Panc1 (cell line): ENCODE results near the gene CHRDL2. TPM values are rescaled to one million over a fixed set of nuclear protein-coding genes. Genes with fewer than 3 reads are reported as not detected.

ENCODE experiments used
- ATAC-seq: fragments of 200-7000 bp; cut with Tn5 transposase; 2 replicates; pipeline ENCODE4 v1.9.1; 2020; ENCODE audit warnings: mild to moderate bottlenecking, moderate library complexity
- BruUV-seq: library from RNA; stranded (reverse); fragments of 400-500 nt; replicated peaks from 2 replicates; lab custom pipeline; 2021; lab: Mats Ljungman, UMichigan
- CTCF ChIA-PET: fragments of 300-600 bp; sonication (Branson Sonifier 250); formaldehyde crosslinking; loops from one replicate; lab custom pipeline; 2022; ENCODE audit warnings: antibody characterized with exemption; lab: Charles Lee
- POLR2A ChIA-PET: fragments of 300-600 bp; sonication (Branson Sonifier 250); formaldehyde crosslinking; loops from one replicate; lab custom pipeline; 2022; ENCODE audit warnings: antibody characterized with exemption; lab: Charles Lee
- DNase-seq: peaks from one replicate; pipeline ENCODE4 v3.0.0-alpha.2; 2010; ENCODE audit warnings: low read depth, low spot score
- H3K27ac ChIP-seq: 2 replicates; pipeline ENCODE4 v1.5.1; 2011; ENCODE audit warnings: mild to moderate bottlenecking, low read length, inconsistent platforms
- H3K27me3 ChIP-seq: fragments of 200-500 bp; sonication (Bioruptor generic); 2 replicates; pipeline ENCODE4 v1.6.0; 2014; ENCODE audit warnings: low read length, inconsistent platforms; ENCODE audit not compliant: control insufficient read depth, insufficient read depth
- H3K36me3 ChIP-seq: fragments of 200-500 bp; sonication (Bioruptor generic); 2 replicates; pipeline ENCODE4 v1.5.1; 2014; ENCODE audit warnings: inconsistent platforms, mild to moderate bottlenecking, low read length, moderate library complexity; ENCODE audit not compliant: control insufficient read depth, insufficient read depth
- H3K4me1 ChIP-seq: 2 replicates; pipeline ENCODE4 v1.5.1; 2011; ENCODE audit warnings: inconsistent platforms, mild to moderate bottlenecking, low read length, moderate library complexity; ENCODE audit not compliant: control insufficient read depth, insufficient read depth
- H3K4me3 ChIP-seq, 2 experiments: 2 replicates each; pipeline ENCODE4 v1.5.1; 2011 to 2012; ENCODE audit warnings: low read depth in 2 of 2, low read length in 2 of 2, mild to moderate bottlenecking in 2 of 2, inconsistent platforms in 1 of 2, moderate library complexity in 1 of 2
- H3K9me3 ChIP-seq: fragments of 200-500 bp; sonication (Bioruptor generic); 2 replicates; pipeline ENCODE4 v1.5.1; 2014; ENCODE audit warnings: low read depth, mild to moderate bottlenecking, inconsistent platforms, low read length, moderate library complexity; ENCODE audit not compliant: control insufficient read depth, insufficient read depth
- POLR2AphosphoS5 ChIP-seq: IDR thresholded peaks from 2 replicates; pipeline ENCODE4 v1.6.1; 2012; ENCODE audit warnings: mild to moderate bottlenecking, low read depth, low read length, moderate library complexity
- SIN3A ChIP-seq: IDR thresholded peaks from 2 replicates; pipeline ENCODE4 v1.6.1; 2012; ENCODE audit warnings: low read depth, mild to moderate bottlenecking, low read length, moderate library complexity, borderline replicate concordance; ENCODE audit not compliant: insufficient read depth
- TCF7L2 ChIP-seq: IDR thresholded peaks from 2 replicates; pipeline ENCODE4 v1.6.1; 2011; ENCODE audit warnings: mild to moderate bottlenecking, low read depth, low read length, inconsistent platforms
- in situ Hi-C: cut with HindIII; loops from 2 replicates; pipeline ENCODE4 v1.10.0; 2016; ENCODE audit warnings: low sequenced_read_pairs, low pct_unique_long_range_greater_than_20kb
- intact Hi-C: fragments of 100-400 bp; cut with micrococcal nuclease; formaldehyde crosslinking; loops from one replicate; pipeline ENCODE4 v1.10.0; 2022; ENCODE audit not compliant: unreplicated experiment
- total RNA-seq: library from RNA; stranded (reverse); gene quantifications from one replicate; pipeline ENCODE4 v1.2.1, GENCODE V29; 2021; ENCODE audit not compliant: unreplicated experiment
- TF ChIP-seq, protein P1 (sequence below), 2 experiments: IDR thresholded peaks; 2 replicates each; pipeline ENCODE4 v1.6.1; 2011 to 2012; ENCODE audit warnings: low read depth in 2 of 2, control low read depth in 1 of 2, low read length in 1 of 2, mild to moderate bottlenecking in 1 of 2, moderate library complexity in 1 of 2; ENCODE audit not compliant: insufficient read depth in 1 of 2
- TF ChIP-seq, protein P2 (sequence below): fragments of 450-650 bp; IDR thresholded peaks from 2 replicates; pipeline ENCODE4 v1.5.1; 2017; ENCODE audit warnings: mild to moderate bottlenecking

Gene CHRDL2
- total RNA-seq, 1 experiment from 2014 or later: 0.15 TPM

GRCh38 chr11:74778581-74778980, 47.4 kb upstream of the CHRDL2 start:
- no peaks in the 10 kb centered on the region for H3K9me3 ChIP-seq
- H3K27ac ChIP-seq: no peak overlapping the region
- H3K27me3 ChIP-seq: no peaks in the 10 kb centered on the region
- in situ Hi-C loops (no loop called here), intact Hi-C loops (no loop called here)
- peaks cover 13% of the 10 kb centered on the region for H3K4me1 ChIP-seq
- BruUV-seq: no TSS peak
- no peak for DNase-seq
- no peaks in the 10 kb centered on the region for H3K36me3 ChIP-seq
- ChIA-PET CTCF (no interaction called here), POLR2A (no interaction called here)
- no peak for ATAC-seq
- no peak for TF ChIP-seq POLR2AphosphoS5
- TF ChIP-seq SIN3A: no peak
- TF ChIP-seq, protein P1, sequence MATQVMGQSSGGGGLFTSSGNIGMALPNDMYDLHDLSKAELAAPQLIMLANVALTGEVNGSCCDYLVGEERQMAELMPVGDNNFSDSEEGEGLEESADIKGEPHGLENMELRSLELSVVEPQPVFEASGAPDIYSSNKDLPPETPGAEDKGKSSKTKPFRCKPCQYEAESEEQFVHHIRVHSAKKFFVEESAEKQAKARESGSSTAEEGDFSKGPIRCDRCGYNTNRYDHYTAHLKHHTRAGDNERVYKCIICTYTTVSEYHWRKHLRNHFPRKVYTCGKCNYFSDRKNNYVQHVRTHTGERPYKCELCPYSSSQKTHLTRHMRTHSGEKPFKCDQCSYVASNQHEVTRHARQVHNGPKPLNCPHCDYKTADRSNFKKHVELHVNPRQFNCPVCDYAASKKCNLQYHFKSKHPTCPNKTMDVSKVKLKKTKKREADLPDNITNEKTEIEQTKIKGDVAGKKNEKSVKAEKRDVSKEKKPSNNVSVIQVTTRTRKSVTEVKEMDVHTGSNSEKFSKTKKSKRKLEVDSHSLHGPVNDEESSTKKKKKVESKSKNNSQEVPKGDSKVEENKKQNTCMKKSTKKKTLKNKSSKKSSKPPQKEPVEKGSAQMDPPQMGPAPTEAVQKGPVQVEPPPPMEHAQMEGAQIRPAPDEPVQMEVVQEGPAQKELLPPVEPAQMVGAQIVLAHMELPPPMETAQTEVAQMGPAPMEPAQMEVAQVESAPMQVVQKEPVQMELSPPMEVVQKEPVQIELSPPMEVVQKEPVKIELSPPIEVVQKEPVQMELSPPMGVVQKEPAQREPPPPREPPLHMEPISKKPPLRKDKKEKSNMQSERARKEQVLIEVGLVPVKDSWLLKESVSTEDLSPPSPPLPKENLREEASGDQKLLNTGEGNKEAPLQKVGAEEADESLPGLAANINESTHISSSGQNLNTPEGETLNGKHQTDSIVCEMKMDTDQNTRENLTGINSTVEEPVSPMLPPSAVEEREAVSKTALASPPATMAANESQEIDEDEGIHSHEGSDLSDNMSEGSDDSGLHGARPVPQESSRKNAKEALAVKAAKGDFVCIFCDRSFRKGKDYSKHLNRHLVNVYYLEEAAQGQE (IDR thresholded peaks at IDR 0.05; ENCODE audit: insufficient read depth in 1 of 2, low read depth in 2 of 2, low read length in 1 of 2): no peak
- no peak for TF ChIP-seq TCF7L2
- TF ChIP-seq, protein P2, sequence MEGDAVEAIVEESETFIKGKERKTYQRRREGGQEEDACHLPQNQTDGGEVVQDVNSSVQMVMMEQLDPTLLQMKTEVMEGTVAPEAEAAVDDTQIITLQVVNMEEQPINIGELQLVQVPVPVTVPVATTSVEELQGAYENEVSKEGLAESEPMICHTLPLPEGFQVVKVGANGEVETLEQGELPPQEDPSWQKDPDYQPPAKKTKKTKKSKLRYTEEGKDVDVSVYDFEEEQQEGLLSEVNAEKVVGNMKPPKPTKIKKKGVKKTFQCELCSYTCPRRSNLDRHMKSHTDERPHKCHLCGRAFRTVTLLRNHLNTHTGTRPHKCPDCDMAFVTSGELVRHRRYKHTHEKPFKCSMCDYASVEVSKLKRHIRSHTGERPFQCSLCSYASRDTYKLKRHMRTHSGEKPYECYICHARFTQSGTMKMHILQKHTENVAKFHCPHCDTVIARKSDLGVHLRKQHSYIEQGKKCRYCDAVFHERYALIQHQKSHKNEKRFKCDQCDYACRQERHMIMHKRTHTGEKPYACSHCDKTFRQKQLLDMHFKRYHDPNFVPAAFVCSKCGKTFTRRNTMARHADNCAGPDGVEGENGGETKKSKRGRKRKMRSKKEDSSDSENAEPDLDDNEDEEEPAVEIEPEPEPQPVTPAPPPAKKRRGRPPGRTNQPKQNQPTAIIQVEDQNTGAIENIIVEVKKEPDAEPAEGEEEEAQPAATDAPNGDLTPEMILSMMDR: no peak
- H3K4me3 ChIP-seq: no peak overlapping the region

- BruUV-seq: no TSS peak
Measured at GRCh38 chr11:74777877-74778276, 46.7 kb upstream of the CHRDL2 start.

More at GRCh38 chr11:74777877-74778276, 46.7 kb upstream of the CHRDL2 start:
- intact Hi-C loops (no loop called here), in situ Hi-C loops (no loop called here)
- ChIA-PET CTCF (no interaction called here), POLR2A (no interaction called here)
- H3K4me3 ChIP-seq: no peak overlapping the region
- DNase-seq (no peak), ATAC-seq (no peak)
- no peaks in the 10 kb centered on the region for H3K36me3 ChIP-seq
- no peak overlapping the region for H3K27ac ChIP-seq
- no peak for TF ChIP-seq SIN3A
- TF ChIP-seq, protein P1 (IDR thresholded peaks at IDR 0.05; ENCODE audit: insufficient read depth in 1 of 2, low read depth in 2 of 2, low read length in 1 of 2): no peak
- TF ChIP-seq POLR2AphosphoS5: no peak
- no peak for TF ChIP-seq TCF7L2
- TF ChIP-seq, protein P2: no peak
- no peaks in the 10 kb centered on the region for H3K9me3 ChIP-seq
- peaks cover 8% of the 10 kb centered on the region for H3K4me1 ChIP-seq
- H3K27me3 ChIP-seq: no peaks in the 10 kb centered on the region
